HG03439 (cell line): ENCODE results near the gene GPC4.

Source experiments
- ATAC-seq: cut with Tn5 transposase; IDR thresholded peaks from one replicate; pipeline ENCODE4 v1.9.1; 2021; ENCODE audit warnings: mild to moderate bottlenecking, moderate library complexity; ENCODE audit not compliant: unreplicated experiment

The GPC4 gene

DNA sequence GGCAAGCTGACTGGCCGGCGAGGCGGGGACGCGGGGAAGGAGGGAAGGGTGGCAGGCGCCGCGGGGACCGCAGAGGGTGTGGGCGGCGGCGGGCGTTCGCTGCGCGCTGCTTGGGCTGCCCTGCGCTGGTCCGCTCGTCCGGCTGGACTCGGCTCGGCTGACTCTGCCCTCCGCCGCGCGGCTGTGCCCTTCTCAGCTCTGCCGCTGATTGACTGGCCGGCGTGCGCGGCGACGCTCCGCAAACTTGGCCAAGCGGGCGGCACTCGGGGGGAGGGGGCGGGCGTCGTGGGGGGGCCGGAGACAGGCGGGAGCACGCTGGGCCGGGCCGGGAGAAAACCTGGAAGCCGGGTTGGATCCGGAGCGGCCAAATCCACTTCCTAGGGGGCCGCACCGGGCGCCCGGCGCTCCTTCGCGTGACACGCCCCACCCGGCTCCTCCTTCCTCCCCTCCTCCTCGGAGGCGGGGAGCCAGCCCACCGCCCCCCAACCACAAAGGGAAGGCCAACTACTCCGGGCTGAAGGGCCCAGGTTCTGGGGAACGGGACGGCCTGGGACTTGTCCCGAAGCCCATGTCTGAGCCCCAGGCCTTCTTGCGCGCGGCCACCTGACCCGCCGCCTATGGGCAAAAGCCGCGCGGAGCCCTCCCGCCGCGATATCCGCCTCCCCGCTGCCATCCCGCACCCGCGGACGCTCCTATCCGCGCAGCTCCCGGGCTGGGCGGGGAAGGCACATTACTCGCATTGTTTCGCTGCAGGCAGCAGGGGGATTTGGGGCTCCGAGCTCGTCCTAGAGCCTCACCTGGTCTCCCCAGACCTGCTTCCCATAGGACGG lies at the start of gene GPC4:
Gene GPC4, minus strand, starts transcription at position 214 of the 830 bp plus-strand sequence. CDS start 524 bp downstream, outside the sequence.
- no peak for ATAC-seq

- no peak for ATAC-seq
Measured at GRCh38 chrX:133461231-133461630, 45.9 kb upstream of the GPC4 start.

GRCh38 chrX:133454924-133455323 lies 39.6 kb upstream of the GPC4 start:
- no peak for ATAC-seq

DNA sequence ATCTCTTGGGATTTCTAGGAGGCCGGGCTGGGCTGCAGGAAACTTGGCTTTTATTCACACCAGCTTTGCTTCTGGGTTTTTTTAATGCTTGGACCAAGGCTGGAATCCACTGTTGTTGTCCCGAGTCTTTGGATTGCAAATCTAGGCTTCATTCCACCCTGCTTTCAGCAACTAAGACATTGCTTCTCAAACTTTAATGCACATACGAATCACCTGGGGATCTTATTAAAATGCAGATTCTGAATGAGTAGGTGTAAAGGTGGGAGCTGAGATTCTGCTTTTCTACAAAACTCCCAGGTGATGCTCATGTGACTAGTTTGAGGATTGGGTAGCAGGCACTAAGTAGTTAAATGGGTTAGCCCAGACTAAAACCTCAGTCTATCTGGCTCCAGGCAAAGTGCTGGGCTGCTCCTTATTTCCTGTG lies 39.2 kb upstream of the GPC4 start:
- ATAC-seq = no peak

- ATAC-seq = no peak
Measured at GRCh38 chrX:133448512-133449076, 33.3 kb upstream of the GPC4 start.

GRCh38 chrX:133444952-133445831 lies 29.9 kb upstream of the GPC4 start:
- ATAC-seq = no peak

DNA sequence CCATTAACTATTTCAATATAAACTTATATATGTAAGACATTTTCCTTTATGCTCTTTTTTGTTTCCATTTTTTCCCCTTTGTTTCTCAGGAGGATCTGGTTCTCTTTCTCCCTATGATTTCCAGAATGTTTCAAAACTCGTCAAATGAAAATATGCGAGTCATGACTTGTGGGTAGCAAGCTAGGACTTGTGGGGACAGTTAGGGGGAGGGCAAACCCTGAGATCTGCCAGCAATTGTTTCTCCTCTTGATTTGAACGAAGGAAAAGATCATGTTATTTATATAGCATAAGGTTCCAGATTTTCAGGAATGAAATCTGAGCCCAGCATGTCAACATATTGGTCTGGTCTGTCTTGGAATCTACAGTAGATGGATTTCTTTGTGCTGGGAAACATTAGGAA lies 28.9 kb upstream of the GPC4 start:
- ATAC-seq = no peak

DNA sequence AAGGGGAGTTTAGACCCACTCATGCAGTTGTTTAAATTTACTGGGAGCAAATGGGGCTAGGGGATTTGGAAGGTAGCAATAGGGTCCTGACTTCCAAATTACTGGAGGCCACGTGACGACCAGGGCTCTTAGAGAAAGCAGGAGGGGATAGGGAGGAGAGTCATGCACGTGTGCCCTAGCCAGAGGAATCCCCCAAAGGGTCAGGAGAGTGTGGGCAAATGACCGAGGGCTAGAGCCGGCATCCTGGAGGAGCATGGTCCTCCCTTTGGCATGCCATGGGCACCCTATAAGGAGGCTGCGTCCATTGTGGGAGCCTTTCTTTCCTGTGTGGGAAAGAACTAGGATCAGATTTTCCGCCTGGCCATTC lies 25.5 kb upstream of the GPC4 start:
- ATAC-seq = no peak

- no peak for ATAC-seq
Measured at GRCh38 chrX:133440081-133440796, 24.9 kb upstream of the GPC4 start.

- no peak for ATAC-seq
Measured at GRCh38 chrX:133437766-133438165, 22.5 kb upstream of the GPC4 start.

DNA sequence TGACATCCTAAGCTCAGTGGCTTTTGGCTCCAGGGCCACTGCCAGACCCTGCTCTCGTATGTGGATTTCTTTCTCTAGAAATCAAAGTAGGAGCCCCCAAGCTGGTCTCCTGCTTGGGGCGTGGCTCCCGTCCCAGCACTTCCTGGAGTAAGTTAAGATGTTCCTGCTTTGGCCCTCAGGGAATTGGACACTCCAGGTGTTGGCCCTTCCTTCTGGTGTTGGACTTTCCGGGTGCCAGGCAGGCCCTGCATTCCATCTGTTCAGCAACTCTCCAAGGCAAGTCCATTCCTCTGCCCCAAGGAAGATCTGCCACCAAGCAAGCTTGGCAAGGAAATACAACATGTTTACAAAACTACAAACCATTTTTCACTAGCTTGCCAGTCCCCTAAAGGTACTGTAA lies 22.1 kb upstream of the GPC4 start:
- no peak for ATAC-seq

DNA sequence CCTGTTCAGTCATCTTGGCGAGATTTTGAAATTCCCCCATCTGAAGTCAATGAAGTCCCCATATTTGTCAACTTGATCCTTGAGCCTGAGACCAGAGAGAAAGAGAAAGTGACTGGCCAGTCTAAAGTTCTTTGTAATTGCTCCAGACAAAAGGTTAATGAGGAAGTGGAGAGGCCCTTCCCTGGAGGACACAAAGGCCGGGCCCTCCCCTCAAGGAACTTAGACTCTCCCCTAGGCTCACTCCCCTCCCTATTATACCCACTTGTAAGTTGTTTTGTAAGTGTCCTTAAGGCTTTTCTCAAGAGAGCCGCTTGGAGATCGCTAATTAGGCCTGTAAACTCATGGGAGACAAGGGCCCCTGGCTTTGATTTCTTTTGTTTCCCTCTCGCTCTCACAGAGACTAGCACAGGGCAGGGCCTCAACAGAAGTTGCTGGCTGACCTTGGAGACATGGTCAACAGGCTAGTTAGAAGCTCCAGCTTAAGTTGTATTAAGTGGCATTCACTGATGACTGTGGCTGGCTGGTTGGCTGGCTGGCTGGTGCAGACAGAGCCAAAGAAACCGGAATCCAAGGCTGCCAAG lies 20.3 kb upstream of the GPC4 start:
- no peak for ATAC-seq

- no peak for ATAC-seq
Measured at GRCh38 chrX:133434197-133434820, 19.0 kb upstream of the GPC4 start.

GRCh38 chrX:133419911-133420310 lies 4.6 kb upstream of the GPC4 start:
- ATAC-seq = no peak

DNA sequence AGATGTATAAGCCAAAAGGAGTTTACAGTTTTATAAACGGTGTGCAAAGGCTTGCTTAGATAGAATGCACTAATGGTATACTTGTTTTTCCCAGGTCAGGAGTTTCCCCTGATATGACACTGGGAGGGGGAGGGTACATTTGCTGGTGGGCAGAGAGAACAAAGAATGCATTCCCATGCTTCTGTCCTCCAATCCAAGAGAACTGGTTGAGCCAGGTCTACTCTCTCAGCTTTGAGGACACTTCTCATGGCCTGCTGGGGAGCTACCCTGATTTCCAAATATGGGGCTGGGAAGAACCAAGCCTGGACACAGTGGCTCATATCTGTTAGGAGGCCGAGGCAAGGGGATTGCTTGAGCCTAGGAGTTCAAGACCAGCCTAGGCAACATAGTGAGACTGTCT lies 3.3 kb upstream of the GPC4 start:
- ATAC-seq = no peak

DNA sequence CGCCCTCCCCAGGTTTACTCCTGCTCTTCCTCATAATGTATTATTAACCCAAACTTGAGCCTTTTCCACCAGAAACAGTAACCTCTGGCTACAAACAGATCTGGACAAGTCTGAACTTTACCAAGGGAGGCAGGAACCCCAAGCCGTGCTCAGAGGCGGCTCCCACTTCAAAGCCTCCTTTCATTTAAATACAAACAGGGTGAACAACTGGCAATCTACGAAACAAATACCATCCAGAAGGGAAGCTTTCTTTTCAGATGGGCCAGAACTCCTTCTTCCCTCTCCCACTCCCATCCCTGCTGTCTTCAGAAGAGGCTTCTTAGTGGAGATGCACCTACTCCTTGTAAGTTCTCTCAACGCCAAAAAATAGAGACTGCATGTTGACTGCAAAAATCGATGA lies 2.1 kb upstream of the GPC4 start:
- ATAC-seq = no peak

DNA sequence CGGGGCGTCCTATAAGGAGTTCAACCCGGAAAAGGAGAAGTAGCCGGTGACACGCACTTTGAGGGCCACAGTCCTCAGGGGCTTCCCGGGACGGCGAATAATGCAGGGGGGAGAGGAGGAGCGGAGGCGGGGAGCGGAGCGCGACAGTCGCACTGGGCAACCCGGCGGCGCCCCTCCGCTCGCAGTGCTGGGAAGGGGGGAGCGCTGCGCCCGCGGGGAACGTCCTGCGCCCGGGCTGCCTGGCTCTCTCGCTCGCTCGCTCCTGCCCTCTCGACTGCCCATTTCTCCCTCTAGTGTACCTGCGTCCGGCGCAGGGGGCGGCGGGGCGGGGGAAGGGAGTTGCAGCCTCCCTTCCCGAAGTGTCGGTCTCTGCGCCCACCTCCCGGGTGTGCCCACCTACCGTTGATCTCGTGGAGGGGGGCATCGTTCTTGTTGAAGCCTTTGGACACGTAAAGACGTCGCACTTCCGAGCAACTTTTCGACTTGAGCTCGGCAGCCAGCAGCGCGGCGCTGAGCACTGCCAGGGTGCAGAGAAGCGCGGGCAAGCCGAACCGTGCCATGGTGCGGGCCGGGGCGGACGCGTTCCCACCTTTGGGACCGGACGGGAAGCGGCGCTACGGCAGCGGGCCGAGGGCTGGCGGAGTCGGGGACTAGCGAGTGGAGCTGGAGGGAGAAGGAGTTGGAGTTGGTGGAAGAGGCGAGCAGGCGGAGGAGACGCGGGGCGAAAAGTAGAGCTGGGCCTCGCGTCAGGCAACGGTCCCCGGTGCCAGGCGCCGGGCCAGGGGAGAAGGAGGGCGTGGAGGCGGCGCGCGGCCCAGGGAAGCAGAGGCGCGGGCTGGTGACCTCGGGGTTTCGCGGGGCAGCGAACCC lies 648 bp downstream of the GPC4 start:
- ATAC-seq = no peak

DNA sequence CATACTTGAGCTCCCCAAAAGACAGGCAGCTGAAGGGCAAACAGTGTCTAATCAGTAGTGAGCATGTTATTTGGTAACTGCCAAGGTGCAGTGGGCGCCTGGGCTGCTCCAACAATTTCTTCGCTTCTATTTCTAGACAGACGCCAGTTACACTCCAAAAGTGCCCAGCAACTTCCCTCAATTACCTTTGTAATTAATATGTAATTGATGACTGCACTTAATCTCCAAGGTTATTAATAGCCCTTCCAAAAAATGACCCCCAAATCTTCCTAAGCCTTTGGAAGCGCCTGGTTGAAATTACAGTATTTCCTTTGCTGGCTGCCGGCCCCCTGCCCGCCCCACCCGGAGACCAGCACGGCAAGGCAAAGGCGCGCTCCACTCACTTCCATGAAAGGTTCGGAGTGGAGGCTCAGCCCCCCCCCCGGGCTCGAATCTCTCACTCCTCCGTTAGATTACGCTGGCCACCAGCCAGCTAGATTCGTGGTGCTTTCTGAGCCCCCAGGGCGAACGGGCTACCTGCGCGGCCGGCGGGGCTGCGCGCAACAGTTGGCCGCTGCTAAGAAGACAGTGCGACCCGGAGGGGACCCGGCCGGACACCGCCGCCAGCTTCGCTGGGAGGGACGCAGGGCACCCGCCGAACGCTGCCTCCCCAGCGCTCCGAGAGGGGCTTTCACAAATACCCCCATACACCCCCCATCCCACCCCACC lies 1.9 kb downstream of the GPC4 start:
- no peak for ATAC-seq

DNA sequence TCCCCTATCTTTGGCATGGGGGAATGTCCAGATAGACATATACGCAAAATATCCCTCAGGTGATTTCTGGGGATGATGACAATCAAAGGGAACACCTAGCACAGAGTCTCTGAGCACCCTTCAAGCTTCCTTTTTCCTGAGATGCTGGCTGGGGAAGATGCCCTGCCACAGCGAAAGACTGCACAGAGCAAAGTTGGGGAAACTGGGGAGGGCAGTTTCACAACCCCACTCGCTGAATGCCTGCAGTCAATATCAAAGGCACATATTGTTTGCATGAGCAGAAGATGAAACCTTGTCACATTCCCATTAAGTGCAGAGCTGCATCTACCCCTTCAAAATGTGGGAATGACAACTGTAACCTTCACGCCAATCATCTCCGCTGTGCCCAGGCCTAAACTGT lies 2.6 kb downstream of the GPC4 start:
- ATAC-seq = no peak
